Stimulated activated CD8-positive, alpha-beta memory T cell treated with anti-CD3 and anti-CD28 coated beads, Interleukin-12 subunit alpha, Interleukin-12 subunit beta, amount 100 ng/mL, for 24 hours (primary cell): ENCODE data around the gene KCNN2.

ENCODE experiments used
- DNase-seq: peaks from one replicate; pipeline ENCODE4 v3.0.0-alpha.2; 2020; ENCODE audit errors: extremely low read depth

The KCNN2 gene

GRCh38 chr5:114361724-114362196 lies at the start of gene KCNN2:
TSS of gene KCNN2 (plus strand) at chr5:114362070. CDS start at chr5:114362140, 70 bp downstream.
- DNase-seq = no peak

GRCh38 chr5:114312658-114313057 lies 49.2 kb upstream of the KCNN2 start:
- DNase-seq = no peak

GRCh38 chr5:114314061-114314460 lies 47.8 kb upstream of the KCNN2 start:
- DNase-seq = no peak

GRCh38 chr5:114316167-114316566 lies 45.7 kb upstream of the KCNN2 start:
- no peak for DNase-seq

GRCh38 chr5:114317751-114318150 lies 44.1 kb upstream of the KCNN2 start:
- no peak for DNase-seq

GRCh38 chr5:114319236-114319635 lies 42.6 kb upstream of the KCNN2 start:
- DNase-seq = no peak

- DNase-seq = no peak
Measured at GRCh38 chr5:114319821-114320220, 42.0 kb upstream of the KCNN2 start.

GRCh38 chr5:114324282-114324681 lies 37.6 kb upstream of the KCNN2 start:
- no peak for DNase-seq

- DNase-seq = no peak
Measured at GRCh38 chr5:114325541-114325940, 36.3 kb upstream of the KCNN2 start.

- no peak for DNase-seq
Measured at GRCh38 chr5:114327474-114327873, 34.4 kb upstream of the KCNN2 start.

GRCh38 chr5:114327987-114328386 lies 33.9 kb upstream of the KCNN2 start:
- DNase-seq = no peak

- no peak for DNase-seq
Measured at GRCh38 chr5:114330916-114331531, 30.8 kb upstream of the KCNN2 start.

GRCh38 chr5:114332493-114332892 lies 29.4 kb upstream of the KCNN2 start:
- no peak for DNase-seq

- no peak for DNase-seq
Measured at GRCh38 chr5:114332925-114333324, 28.9 kb upstream of the KCNN2 start.

GRCh38 chr5:114335391-114335790 lies 26.5 kb upstream of the KCNN2 start:
- DNase-seq = no peak

GRCh38 chr5:114339108-114339507 lies 22.8 kb upstream of the KCNN2 start:
- DNase-seq = no peak

GRCh38 chr5:114346181-114346580 lies 15.7 kb upstream of the KCNN2 start:
- no peak for DNase-seq

- no peak for DNase-seq
Measured at GRCh38 chr5:114355086-114355830, 6.6 kb upstream of the KCNN2 start.

- no peak for DNase-seq
Measured at GRCh38 chr5:114358329-114358728, 3.5 kb upstream of the KCNN2 start.

- DNase-seq = no peak
Measured at GRCh38 chr5:114360357-114360756, 1.5 kb upstream of the KCNN2 start.

- no peak for DNase-seq
Measured at GRCh38 chr5:114360816-114361723, 800 bp upstream of the KCNN2 start.
